ENCODE measurements around the gene TAP2.

DNA sequence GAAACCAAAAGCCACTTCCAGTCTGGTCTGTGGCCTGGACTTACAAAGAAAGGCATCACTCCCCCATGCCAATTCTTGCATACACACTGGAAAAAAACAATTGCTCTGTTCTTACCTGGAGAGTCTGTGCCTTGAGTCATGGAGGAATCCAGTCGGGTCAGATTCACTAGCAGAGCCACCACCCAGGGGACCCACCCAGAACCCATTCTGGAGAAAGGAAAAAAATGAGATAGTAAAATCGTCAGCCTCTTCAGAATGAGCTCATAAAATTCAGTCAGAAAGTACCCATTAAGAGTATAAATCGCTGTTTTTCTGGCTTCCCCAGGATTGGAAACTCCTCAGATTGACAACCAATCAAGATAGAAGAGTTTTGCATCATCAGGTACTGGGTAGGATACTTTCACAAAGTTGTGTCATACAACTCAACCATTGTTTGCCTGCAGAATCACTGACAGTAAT is 21.8 kb downstream of the TAP2 start, which contains the start of gene HLA-DOB:
- no peak for TF ChIP-seq GATA2 (IDR thresholded peaks at IDR 0.05; ENCODE audit: low read depth, low read length)
- no peak for TF ChIP-seq GATA3 (IDR thresholded peaks at IDR 0.05; ENCODE audit: low read depth, low read length)

All from SH-SY5Y (cell line).